GM12892 (cell line): ENCODE measurements around the gene TMEM131.

Source experiments
- POLR2A ChIP-seq: IDR thresholded peaks from 2 replicates; pipeline ENCODE4 v1.6.1; 2011; ENCODE audit warnings: low read depth, low read length, control low read depth
- POLR2AphosphoS5 ChIP-seq: IDR thresholded peaks from 2 replicates; pipeline ENCODE4 v1.6.1; 2011; ENCODE audit warnings: low read depth, low read length, control low read depth

- TF ChIP-seq POLR2AphosphoS5 (no peak), POLR2A (no peak)
Observed at GRCh38 chr2:97885841-97886240, 109.9 kb downstream of the TMEM131 start.
